Suppressor macrophage treated with lipopolysaccharide for 1 hour (primary cell): ENCODE data around the gene HSP90AB1.

Experiments
- DNase-seq, 3 donors: peaks; one replicate each; pipeline ENCODE4 v3.0.0-alpha.2; 2020 to 2022

Gene HSP90AB1

GRCh38 chr6:44269178-44269920, 22.4 kb downstream of the HSP90AB1 start:
- peak; percentile 58 to 81 (median 66) for DNase-seq

GRCh38 chr6:44269921-44270525, 23.1 kb downstream of the HSP90AB1 start, which contains the start of gene TMEM151B:
TMEM151B (plus strand) TSS chr6:44270450; CDS start chr6:44270743, 293 bp downstream.
- DNase-seq = no peak

- no peak for DNase-seq
Measured at GRCh38 chr6:44270526-44271405, 23.9 kb downstream of the HSP90AB1 start.

GRCh38 chr6:44271406-44271723, 24.5 kb downstream of the HSP90AB1 start:
- no peak for DNase-seq

- DNase-seq = no peak
Measured at GRCh38 chr6:44271914-44272313, 25.0 kb downstream of the HSP90AB1 start.

GRCh38 chr6:44272529-44272928, 25.6 kb downstream of the HSP90AB1 start:
- no peak for DNase-seq

- no peak for DNase-seq
Measured at GRCh38 chr6:44272999-44273566, 26.2 kb downstream of the HSP90AB1 start.

GRCh38 chr6:44273617-44274016, 26.7 kb downstream of the HSP90AB1 start:
- DNase-seq = no peak

- no peak for DNase-seq
Measured at GRCh38 chr6:44275271-44275748, 28.4 kb downstream of the HSP90AB1 start.

GRCh38 chr6:44275749-44276648, 29.1 kb downstream of the HSP90AB1 start:
- DNase-seq = peak in 1 of 3 donors; percentile 53

- DNase-seq = no peak
Measured at GRCh38 chr6:44276667-44277640, 30.1 kb downstream of the HSP90AB1 start.

GRCh38 chr6:44277763-44278162, 30.9 kb downstream of the HSP90AB1 start:
- DNase-seq = no peak

GRCh38 chr6:44278315-44278714, 31.4 kb downstream of the HSP90AB1 start:
- no peak for DNase-seq

GRCh38 chr6:44278774-44279697, 32.1 kb downstream of the HSP90AB1 start:
- DNase-seq = peak; percentile 75 to 80 (median 78)

- peak; percentile 37 to 48 (median 38) for DNase-seq
Measured at GRCh38 chr6:44284121-44284520, 37.2 kb downstream of the HSP90AB1 start.

- no peak for DNase-seq
Measured at GRCh38 chr6:44284867-44285266, 38.0 kb downstream of the HSP90AB1 start.

GRCh38 chr6:44285552-44286284, 38.8 kb downstream of the HSP90AB1 start:
- no peak for DNase-seq

GRCh38 chr6:44286285-44286565, 39.3 kb downstream of the HSP90AB1 start:
- DNase-seq = no peak

- DNase-seq = no peak
Measured at GRCh38 chr6:44286747-44287146, 39.8 kb downstream of the HSP90AB1 start.
